ENCODE measurements around the gene SSNA1. TPM values are rescaled to one million over a fixed set of nuclear protein-coding genes. Genes with fewer than 3 reads are reported as not detected.

Gene SSNA1
- total and polyA plus RNA-seq, 2 donors: 74.9 to 85.2 TPM

DNA sequence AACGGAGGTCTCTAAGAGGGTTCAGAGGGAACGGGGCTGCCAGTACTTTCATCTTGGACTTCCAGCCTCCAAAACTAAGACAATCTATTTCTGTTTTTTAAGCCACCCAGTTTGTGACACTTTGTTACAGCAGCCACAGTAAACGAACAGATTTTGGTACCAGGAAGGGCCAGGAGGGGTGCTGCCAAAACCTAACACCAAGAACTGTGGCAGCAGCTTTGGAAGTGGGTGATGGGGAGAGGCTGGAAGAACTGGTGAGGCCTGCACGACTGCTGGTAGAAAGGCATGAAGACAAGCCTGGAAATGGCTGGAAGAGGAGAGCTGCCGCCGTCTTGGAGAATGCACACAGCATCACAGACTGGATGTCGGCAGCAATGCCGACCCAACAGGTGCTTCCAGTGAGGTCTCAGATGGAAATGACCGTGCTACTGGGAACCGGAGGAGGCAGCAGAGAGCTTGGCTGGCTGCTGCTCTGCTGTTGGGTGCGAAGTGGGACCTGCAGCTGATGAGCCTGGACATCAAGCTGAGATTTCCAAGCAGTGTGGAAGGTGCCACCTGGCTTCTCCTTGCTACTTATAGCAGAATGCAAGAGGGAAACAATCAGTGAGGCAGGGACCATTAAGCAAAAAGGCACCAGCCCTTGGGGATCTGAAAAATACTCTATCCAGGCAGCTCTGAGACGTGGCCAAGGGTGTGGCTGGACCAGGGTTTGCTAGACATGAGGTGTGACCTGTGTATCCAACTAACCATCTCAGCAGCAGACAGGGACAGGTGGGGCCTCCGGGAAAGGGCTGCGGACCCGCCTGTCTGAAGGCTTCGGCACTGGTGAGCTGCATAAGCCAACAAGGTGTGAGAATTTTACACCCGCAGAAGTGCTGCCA, 11.9 kb upstream of the SSNA1 start:
- Histone ChIP-seq H3K27ac (ENCODE audit: low read depth in 1 of 2, low read length in 1 of 2) (no peak overlapping the region), H3K9me3 (ENCODE audit: control insufficient read depth in 2 of 2, insufficient read depth in 1 of 2, low read length in 1 of 2) (no peaks in the 10 kb centered on the region), H3K36me3 (ENCODE audit: control insufficient read depth in 2 of 2, insufficient read depth in 2 of 2, low read length in 1 of 2) (peaks cover 34 to 47% of the 10 kb centered on the region in 2 donors), H3K27me3 (ENCODE audit: control insufficient read depth in 2 of 2, insufficient read depth in 1 of 2, low read length in 1 of 2) (peaks cover 0 to 43% of the 10 kb centered on the region in 2 donors), H3K4me3 (ENCODE audit: low read length in 2 of 2) (no peak overlapping the region), H3K4me1 (ENCODE audit: control insufficient read depth in 2 of 2, insufficient read depth in 2 of 2, low read length in 2 of 2) (peaks cover 38 to 48% of the 10 kb centered on the region in 2 donors)
- peak in 1 of 9 donors; percentile 54 for DNase-seq (ENCODE audit: low read depth in 6 of 9, low spot score in 9 of 9)
- 70% methylated on average over 17 of the region's 17 CpGs for WGBS

DNA sequence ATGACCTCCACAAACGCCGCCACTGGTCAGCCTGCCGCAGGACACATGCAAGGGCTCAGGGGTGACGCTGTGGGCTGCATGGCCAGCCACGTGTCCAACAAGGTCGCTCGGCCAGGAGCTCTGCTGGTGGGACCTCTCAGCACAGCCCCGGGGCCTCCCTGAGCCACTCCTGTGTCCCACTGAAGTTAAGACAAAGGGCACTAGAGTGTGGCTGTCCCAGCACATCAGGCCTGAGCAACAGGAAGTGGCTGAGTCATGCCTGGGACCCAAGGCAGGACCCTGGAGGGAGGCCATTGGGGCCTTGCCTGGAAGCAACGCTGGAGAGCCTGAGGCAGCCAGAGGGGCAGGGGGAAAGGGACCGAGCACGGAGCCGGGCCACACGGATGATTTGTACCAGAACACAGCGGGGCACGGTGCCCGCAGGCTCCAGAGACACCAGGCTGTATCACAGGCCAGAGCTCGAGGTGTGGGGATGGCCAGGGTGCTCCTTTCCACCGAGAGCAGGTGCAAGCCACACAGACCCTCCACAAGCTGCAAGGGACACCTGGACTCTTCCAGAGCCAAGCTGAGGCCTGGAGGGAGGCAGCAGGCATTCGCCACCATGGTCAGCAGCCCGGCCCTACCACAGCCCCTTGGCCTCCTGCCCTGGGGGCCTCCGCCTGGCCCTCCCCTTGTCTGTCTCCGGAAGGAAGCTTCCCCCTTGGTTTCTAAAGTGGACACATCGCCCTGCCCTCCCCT, 10.1 kb upstream of the SSNA1 start:
- 97% methylated on average over 23 of the region's 23 CpGs for WGBS
- Histone ChIP-seq H3K27me3 (ENCODE audit: control insufficient read depth in 2 of 2, insufficient read depth in 1 of 2, low read length in 1 of 2) (peaks cover 0 to 24% of the 10 kb centered on the region in 2 donors), H3K9me3 (ENCODE audit: control insufficient read depth in 2 of 2, insufficient read depth in 1 of 2, low read length in 1 of 2) (no peaks in the 10 kb centered on the region), H3K27ac (ENCODE audit: low read depth in 1 of 2, low read length in 1 of 2) (no peak overlapping the region), H3K4me1 (ENCODE audit: control insufficient read depth in 2 of 2, insufficient read depth in 2 of 2, low read length in 2 of 2) (peaks cover 22 to 31% of the 10 kb centered on the region in 2 donors), H3K4me3 (ENCODE audit: low read length in 2 of 2) (no peak overlapping the region), H3K36me3 (ENCODE audit: control insufficient read depth in 2 of 2, insufficient read depth in 2 of 2, low read length in 1 of 2) (peaks cover 48 to 62% of the 10 kb centered on the region in 2 donors)
- DNase-seq (ENCODE audit: low read depth in 6 of 9, low spot score in 9 of 9): no peak

DNA sequence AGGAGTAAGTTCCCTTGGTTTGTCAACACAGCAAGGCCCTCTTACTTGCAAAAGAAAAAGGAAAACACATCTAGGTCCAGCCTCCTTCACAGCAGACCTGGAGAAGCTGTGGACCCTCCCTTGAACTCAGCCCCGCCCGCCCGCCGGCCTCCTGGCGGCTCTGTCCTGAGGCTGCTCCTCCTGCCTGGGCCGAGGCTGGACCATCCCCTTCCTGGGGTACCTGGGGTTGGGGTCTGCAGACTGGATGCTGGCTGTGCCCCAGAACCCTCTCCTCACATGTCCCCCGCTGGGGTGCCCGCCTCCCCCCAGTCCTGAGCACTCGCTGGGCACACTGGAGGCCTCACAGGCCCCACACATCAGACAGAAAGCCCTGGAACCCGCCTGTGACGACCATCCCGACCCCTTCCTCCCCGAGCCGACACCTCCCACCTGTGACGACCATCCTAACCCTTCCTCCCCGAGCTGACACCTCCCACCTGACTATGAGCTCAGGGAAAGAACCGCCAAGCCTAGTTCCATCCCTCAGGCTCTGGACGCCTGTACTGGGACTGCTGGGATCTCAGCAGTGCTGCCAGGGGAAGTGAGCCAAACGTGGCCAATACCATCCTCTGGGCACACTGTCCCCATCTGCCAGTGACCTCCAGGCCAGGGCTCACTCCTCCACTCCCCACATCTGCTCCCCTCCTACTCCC, 9.4 kb upstream of the SSNA1 start:
- DNase-seq (ENCODE audit: low read depth in 6 of 9, low spot score in 9 of 9): no peak
- H3K27ac ChIP-seq (ENCODE audit: low read depth in 1 of 2, low read length in 1 of 2): no peak overlapping the region
- no peak overlapping the region for H3K4me3 ChIP-seq (ENCODE audit: low read length in 2 of 2)
- H3K36me3 ChIP-seq (ENCODE audit: control insufficient read depth in 2 of 2, insufficient read depth in 2 of 2, low read length in 1 of 2): peaks cover 53 to 69% of the 10 kb centered on the region in 2 donors
- 98% methylated on average over 19 of the region's 19 CpGs for WGBS
- H3K27me3 ChIP-seq (ENCODE audit: control insufficient read depth in 2 of 2, insufficient read depth in 1 of 2, low read length in 1 of 2): peaks cover 0 to 17% of the 10 kb centered on the region in 2 donors
- peaks cover 15 to 23% of the 10 kb centered on the region in 2 donors for H3K4me1 ChIP-seq (ENCODE audit: control insufficient read depth in 2 of 2, insufficient read depth in 2 of 2, low read length in 2 of 2)
- H3K9me3 ChIP-seq (ENCODE audit: control insufficient read depth in 2 of 2, insufficient read depth in 1 of 2, low read length in 1 of 2): no peaks in the 10 kb centered on the region

DNA sequence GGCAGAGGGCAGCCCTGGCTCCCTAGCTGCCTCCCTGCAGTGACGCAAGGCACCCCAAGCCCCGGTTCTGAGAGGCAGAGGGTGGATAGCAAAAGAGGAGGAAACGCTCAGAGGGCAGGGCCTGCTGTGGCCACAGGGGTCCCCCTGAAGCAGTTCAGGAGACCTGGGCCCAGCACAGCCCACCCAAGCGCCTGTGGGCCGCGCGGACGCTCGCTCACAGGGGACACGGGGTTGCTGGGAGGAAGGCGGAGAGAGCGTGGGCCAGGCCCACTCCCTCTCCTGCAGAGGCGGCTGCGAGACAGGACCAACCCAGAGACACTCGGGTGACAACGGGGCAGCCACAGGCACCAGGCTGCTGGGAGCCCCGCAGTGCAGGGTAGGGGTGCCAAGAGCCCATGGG, 8.7 kb upstream of the SSNA1 start:
- WGBS: 98% methylated on average over 17 of the region's 17 CpGs
- no peak for DNase-seq (ENCODE audit: low read depth in 6 of 9, low spot score in 9 of 9)
- no peaks in the 10 kb centered on the region for H3K9me3 ChIP-seq (ENCODE audit: control insufficient read depth in 2 of 2, insufficient read depth in 1 of 2, low read length in 1 of 2)

GRCh38 chr9:137180491-137180890, 8.0 kb upstream of the SSNA1 start:
- 98% methylated on average over 20 of the region's 20 CpGs for WGBS
- DNase-seq (ENCODE audit: low read depth in 6 of 9, low spot score in 9 of 9): no peak
- peaks cover 3 to 10% of the 10 kb centered on the region in 2 donors for H3K4me1 ChIP-seq (ENCODE audit: control insufficient read depth in 2 of 2, insufficient read depth in 2 of 2, low read length in 2 of 2)

More for the DNA sequence above, 8.7 kb upstream of the SSNA1 start:
- Histone ChIP-seq H3K4me1 (ENCODE audit: control insufficient read depth in 2 of 2, insufficient read depth in 2 of 2, low read length in 2 of 2) (peaks cover 10 to 18% of the 10 kb centered on the region in 2 donors), H3K4me3 (ENCODE audit: low read length in 2 of 2) (no peak overlapping the region), H3K27me3 (ENCODE audit: control insufficient read depth in 2 of 2, insufficient read depth in 1 of 2, low read length in 1 of 2) (peaks cover 0 to 12% of the 10 kb centered on the region in 2 donors), H3K27ac (ENCODE audit: low read depth in 1 of 2, low read length in 1 of 2) (no peak overlapping the region), H3K36me3 (ENCODE audit: control insufficient read depth in 2 of 2, insufficient read depth in 2 of 2, low read length in 1 of 2) (peaks cover 58 to 76% of the 10 kb centered on the region in 2 donors)

DNA sequence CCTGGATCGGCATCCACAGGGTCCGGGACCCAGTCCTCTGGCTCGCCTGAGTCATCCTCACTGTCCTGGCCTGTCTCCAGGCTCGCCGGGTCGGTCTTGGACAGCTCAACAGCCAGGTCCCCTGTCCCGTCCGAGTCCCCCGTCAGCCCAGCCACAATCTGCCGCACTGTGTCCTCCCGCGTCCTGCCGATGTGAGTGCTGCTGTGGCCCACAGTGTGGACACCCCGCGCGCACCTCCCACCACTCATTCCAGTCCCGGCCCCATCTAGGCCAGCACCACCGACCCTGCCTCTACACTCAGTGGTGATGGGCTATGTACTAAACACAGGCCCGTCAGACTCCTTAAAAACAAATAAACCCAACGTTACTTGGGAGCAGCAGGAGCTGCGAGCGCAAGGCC, 6.8 kb upstream of the SSNA1 start:
- no peak overlapping the region for H3K27ac ChIP-seq (ENCODE audit: low read depth in 1 of 2, low read length in 1 of 2)
- peaks cover 63 to 94% of the 10 kb centered on the region in 2 donors for H3K36me3 ChIP-seq (ENCODE audit: control insufficient read depth in 2 of 2, insufficient read depth in 2 of 2, low read length in 1 of 2)
- WGBS: 98% methylated on average over 22 of the region's 22 CpGs
- no peaks in the 10 kb centered on the region for H3K27me3 ChIP-seq (ENCODE audit: control insufficient read depth in 2 of 2, insufficient read depth in 1 of 2, low read length in 1 of 2)
- DNase-seq (ENCODE audit: low read depth in 6 of 9, low spot score in 9 of 9): no peak
- peaks cover 0 to 1% of the 10 kb centered on the region in 2 donors for H3K4me1 ChIP-seq (ENCODE audit: control insufficient read depth in 2 of 2, insufficient read depth in 2 of 2, low read length in 2 of 2)
- H3K4me3 ChIP-seq (ENCODE audit: low read length in 2 of 2): no peak overlapping the region
- H3K9me3 ChIP-seq (ENCODE audit: control insufficient read depth in 2 of 2, insufficient read depth in 1 of 2, low read length in 1 of 2): no peaks in the 10 kb centered on the region

More at GRCh38 chr9:137180491-137180890, 8.0 kb upstream of the SSNA1 start:
- Histone ChIP-seq H3K9me3 (ENCODE audit: control insufficient read depth in 2 of 2, insufficient read depth in 1 of 2, low read length in 1 of 2) (no peaks in the 10 kb centered on the region), H3K27me3 (ENCODE audit: control insufficient read depth in 2 of 2, insufficient read depth in 1 of 2, low read length in 1 of 2) (peaks cover 0 to 5% of the 10 kb centered on the region in 2 donors), H3K36me3 (ENCODE audit: control insufficient read depth in 2 of 2, insufficient read depth in 2 of 2, low read length in 1 of 2) (peaks cover 60 to 83% of the 10 kb centered on the region in 2 donors), H3K27ac (ENCODE audit: low read depth in 1 of 2, low read length in 1 of 2) (no peak overlapping the region), H3K4me3 (ENCODE audit: low read length in 2 of 2) (no peak overlapping the region)

DNA sequence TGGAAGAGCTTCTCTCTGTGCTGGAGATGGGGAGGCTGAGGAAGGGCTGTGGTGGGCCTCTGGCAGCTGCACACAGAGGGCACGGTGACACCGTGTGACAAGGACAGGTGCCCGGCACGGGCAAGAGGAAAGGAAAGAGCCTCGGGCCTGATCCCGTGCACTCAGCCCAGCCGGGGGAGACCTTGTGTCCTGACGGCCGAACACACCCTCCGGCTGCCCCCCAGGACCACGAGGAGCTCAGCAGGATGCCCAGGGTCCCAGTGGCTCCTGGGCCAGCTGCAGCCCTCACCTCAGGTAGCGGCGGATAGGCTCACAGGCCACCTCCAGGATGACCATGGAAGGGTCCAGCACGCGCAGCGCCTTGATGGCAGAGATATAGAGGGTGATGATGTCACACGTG, 5.6 kb upstream of the SSNA1 start:
- Histone ChIP-seq H3K27ac (ENCODE audit: low read depth in 1 of 2, low read length in 1 of 2) (no peak overlapping the region), H3K9me3 (ENCODE audit: control insufficient read depth in 2 of 2, insufficient read depth in 1 of 2, low read length in 1 of 2) (no peaks in the 10 kb centered on the region), H3K4me3 (ENCODE audit: low read length in 2 of 2) (no peak overlapping the region), H3K36me3 (ENCODE audit: control insufficient read depth in 2 of 2, insufficient read depth in 2 of 2, low read length in 1 of 2) (peaks cover 68 to 84% of the 10 kb centered on the region in 2 donors), H3K27me3 (ENCODE audit: control insufficient read depth in 2 of 2, insufficient read depth in 1 of 2, low read length in 1 of 2) (no peaks in the 10 kb centered on the region), H3K4me1 (ENCODE audit: control insufficient read depth in 2 of 2, insufficient read depth in 2 of 2, low read length in 2 of 2) (peaks cover 9 to 13% of the 10 kb centered on the region in 2 donors)
- 99% methylated on average over 17 of the region's 17 CpGs for WGBS
- no peak for DNase-seq (ENCODE audit: low read depth in 6 of 9, low spot score in 9 of 9)

DNA sequence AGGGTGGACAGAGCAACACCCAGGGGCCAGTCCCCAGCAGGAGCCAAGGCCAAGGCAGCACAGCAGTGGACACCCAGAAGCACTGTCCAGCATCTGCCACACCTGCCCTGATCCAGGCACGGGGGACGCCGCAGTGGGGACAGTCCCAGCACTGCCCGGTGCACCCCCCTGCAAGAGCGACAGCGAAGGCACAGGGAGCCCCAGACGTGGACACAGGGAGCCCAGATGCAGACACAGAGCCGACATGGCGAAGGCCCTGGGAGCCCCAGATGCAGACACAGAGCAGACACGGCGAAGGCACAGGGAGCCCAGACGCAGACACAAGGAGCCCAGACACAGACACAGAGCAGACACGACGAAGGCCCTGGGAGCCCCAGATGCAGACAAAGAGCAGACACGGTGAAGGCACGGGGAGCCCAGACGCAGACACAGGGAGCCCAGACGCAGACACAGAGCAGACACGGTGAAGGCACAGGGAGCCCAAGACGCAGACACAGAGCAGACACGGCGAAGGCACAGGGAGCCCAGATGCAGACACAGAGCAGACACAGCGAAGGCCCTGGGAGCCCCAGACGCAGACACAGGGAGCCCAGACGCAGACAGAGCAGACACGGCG, 4.4 kb upstream of the SSNA1 start:
- Histone ChIP-seq H3K27ac (ENCODE audit: low read depth in 1 of 2, low read length in 1 of 2) (no peak overlapping the region), H3K4me3 (ENCODE audit: low read length in 2 of 2) (no peak overlapping the region), H3K9me3 (ENCODE audit: control insufficient read depth in 2 of 2, insufficient read depth in 1 of 2, low read length in 1 of 2) (no peaks in the 10 kb centered on the region), H3K36me3 (ENCODE audit: control insufficient read depth in 2 of 2, insufficient read depth in 2 of 2, low read length in 1 of 2) (peaks cover 58 to 71% of the 10 kb centered on the region in 2 donors), H3K27me3 (ENCODE audit: control insufficient read depth in 2 of 2, insufficient read depth in 1 of 2, low read length in 1 of 2) (no peaks in the 10 kb centered on the region), H3K4me1 (ENCODE audit: control insufficient read depth in 2 of 2, insufficient read depth in 2 of 2, low read length in 2 of 2) (peaks cover 10 to 15% of the 10 kb centered on the region in 2 donors)
- no peak for DNase-seq (ENCODE audit: low read depth in 6 of 9, low spot score in 9 of 9)
- WGBS: 98% methylated on average over 27 of the region's 27 CpGs

Data from thymus (tissue), 11 donors.